Brain microvascular endothelial cell (primary cell): ENCODE measurements around the gene GRIK5.

ENCODE experiments used
- DNase-seq: peaks from one replicate; pipeline ENCODE4 v3.0.0-alpha.2; 2020
- H3K27ac ChIP-seq: fragments of 250-450 bp; sonication (Bioruptor Pico); 2 replicates; pipeline ENCODE4 v1.5.1; 2020; ENCODE audit warnings: mild to moderate bottlenecking, moderate library complexity
- H3K27me3 ChIP-seq: fragments of 250-450 bp; sonication (Bioruptor Pico); replicated peaks from 2 replicates; pipeline ENCODE4 v1.5.1; 2020; ENCODE audit warnings: mild to moderate bottlenecking
- H3K36me3 ChIP-seq: fragments of 250-450 bp; sonication (Bioruptor Pico); replicated peaks from 2 replicates; pipeline ENCODE4 v1.5.1; 2020; ENCODE audit warnings: mild to moderate bottlenecking
- H3K4me3 ChIP-seq: 2 replicates; pipeline ENCODE4 v1.5.1; 2011; ENCODE audit warnings: low read depth, mild to moderate bottlenecking, control low read depth, low read length, moderate library complexity
- CTCF ChIP-seq: IDR thresholded peaks from 2 replicates; pipeline ENCODE4 v1.5.1; 2011; ENCODE audit warnings: low read depth, mild to moderate bottlenecking, moderate library complexity, low read length, control low read depth, inconsistent platforms; ENCODE audit errors: missing control alignments
- in situ Hi-C: cut with HindIII; loops from 2 replicates; pipeline ENCODE4 v1.10.0; 2017; ENCODE audit warnings: low sequenced_read_pairs, low pct_ligation_motif_present

Gene GRIK5

GRCh38 chr19:42080764-42081375 is 10.9 kb upstream of the GRIK5 start:
- no peak for DNase-seq
- no peak overlapping the region for H3K4me3 ChIP-seq
- H3K36me3 ChIP-seq = peaks cover 37% of the 10 kb centered on the region
- no peak for TF ChIP-seq CTCF
- no peak overlapping the region for H3K27ac ChIP-seq
- H3K27me3 ChIP-seq = no peaks in the 10 kb centered on the region
- in situ Hi-C loops = no loop called here

GRCh38 chr19:42079886-42080763 is 10.1 kb upstream of the GRIK5 start:
- Histone ChIP-seq H3K36me3 (peaks cover 37% of the 10 kb centered on the region), H3K4me3 (no peak overlapping the region), H3K27me3 (no peaks in the 10 kb centered on the region), H3K27ac (no peak overlapping the region)
- no peak for TF ChIP-seq CTCF
- in situ Hi-C loops = no loop called here
- no peak for DNase-seq

- no peak for DNase-seq
- Histone ChIP-seq H3K4me3 (no peak overlapping the region), H3K27ac (no peak overlapping the region), H3K36me3 (peaks cover 37% of the 10 kb centered on the region), H3K27me3 (no peaks in the 10 kb centered on the region)
- in situ Hi-C loops = no loop called here
- no peak for TF ChIP-seq CTCF
Measured at GRCh38 chr19:42079276-42079669, 9.3 kb upstream of the GRIK5 start.

- Histone ChIP-seq H3K27ac (no peak overlapping the region), H3K27me3 (no peaks in the 10 kb centered on the region), H3K4me3 (no peak overlapping the region), H3K36me3 (peaks cover 37% of the 10 kb centered on the region)
- in situ Hi-C loops = no loop called here
- no peak for DNase-seq
- TF ChIP-seq CTCF = no peak
Measured at GRCh38 chr19:42078538-42079275, 8.7 kb upstream of the GRIK5 start.

GRCh38 chr19:42078058-42078457 is 8.1 kb upstream of the GRIK5 start:
- no peak for DNase-seq
- Histone ChIP-seq H3K27ac (no peak overlapping the region), H3K4me3 (peak overlapping the region; percentile 1), H3K36me3 (peaks cover 37% of the 10 kb centered on the region), H3K27me3 (no peaks in the 10 kb centered on the region)
- in situ Hi-C loops = no loop called here
- TF ChIP-seq CTCF = no peak
